Inflammatory macrophage treated with lipopolysaccharide for 4 hours (primary cell): Measurements from ENCODE around the gene BIVM.

Experiments used
- DNase-seq: peaks from one replicate; pipeline ENCODE4 v3.0.0-alpha.2; 2020

BIVM gene

GRCh38 chr13:102788683-102789082, 10.2 kb upstream of the BIVM start:
- no peak for DNase-seq

DNA sequence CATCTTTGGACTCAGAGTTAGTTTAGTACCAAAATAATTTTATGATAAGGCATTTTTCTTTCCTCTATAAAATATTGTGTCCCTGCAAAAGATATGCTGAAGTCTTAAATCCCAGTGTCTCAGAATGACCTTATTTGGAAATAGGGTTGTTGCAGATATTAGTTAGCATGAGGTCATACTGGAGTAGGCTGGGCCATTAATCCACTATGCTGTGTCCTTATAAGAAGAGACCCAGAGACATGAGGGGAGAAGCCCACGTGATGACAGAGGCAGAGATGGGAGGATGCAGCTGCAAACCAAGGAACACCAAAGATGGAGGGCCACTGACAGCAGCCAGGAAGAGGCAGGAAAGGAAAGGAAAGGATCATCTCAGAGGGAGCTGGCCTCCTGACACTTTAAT, 6.5 kb upstream of the BIVM start:
- no peak for DNase-seq

DNA sequence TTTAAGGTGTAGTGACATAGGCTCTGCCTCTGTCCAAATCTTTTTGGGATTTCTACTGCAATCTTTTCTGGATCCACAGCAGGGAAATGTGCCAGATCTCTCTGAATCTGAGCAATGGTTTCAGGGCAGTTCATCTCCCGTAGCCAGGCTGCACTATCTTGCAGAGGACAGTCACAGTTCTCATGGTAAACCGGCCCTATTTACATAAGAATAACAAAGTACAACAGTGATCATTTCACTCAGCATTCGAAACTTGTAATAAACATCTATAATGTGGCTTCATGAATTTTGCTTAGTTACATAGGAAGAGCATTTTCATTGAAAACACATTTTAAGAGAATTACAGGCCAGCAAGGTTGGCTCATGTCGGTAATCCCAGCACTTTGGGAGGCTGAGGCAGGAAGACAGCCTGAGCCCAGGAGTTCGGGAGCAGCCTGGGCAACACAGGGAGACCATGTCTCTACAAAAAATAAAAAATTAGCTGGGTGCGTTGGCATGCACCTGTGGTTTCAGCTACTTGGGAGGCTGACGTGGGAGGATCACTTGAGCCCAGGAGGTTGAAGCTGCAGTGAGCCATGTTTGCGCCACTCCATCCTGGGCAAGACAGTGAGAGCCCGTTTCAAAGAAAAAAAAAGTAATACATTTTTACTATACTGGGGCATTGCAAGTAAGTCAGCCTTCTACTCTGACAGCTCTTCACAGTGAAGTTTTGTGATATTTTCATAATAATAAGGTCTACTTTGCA, 5.1 kb upstream of the BIVM start:
- no peak for DNase-seq

- DNase-seq: peak; percentile 8
Measured at GRCh38 chr13:102799426-102800144, 666 bp downstream of the BIVM start.

DNA sequence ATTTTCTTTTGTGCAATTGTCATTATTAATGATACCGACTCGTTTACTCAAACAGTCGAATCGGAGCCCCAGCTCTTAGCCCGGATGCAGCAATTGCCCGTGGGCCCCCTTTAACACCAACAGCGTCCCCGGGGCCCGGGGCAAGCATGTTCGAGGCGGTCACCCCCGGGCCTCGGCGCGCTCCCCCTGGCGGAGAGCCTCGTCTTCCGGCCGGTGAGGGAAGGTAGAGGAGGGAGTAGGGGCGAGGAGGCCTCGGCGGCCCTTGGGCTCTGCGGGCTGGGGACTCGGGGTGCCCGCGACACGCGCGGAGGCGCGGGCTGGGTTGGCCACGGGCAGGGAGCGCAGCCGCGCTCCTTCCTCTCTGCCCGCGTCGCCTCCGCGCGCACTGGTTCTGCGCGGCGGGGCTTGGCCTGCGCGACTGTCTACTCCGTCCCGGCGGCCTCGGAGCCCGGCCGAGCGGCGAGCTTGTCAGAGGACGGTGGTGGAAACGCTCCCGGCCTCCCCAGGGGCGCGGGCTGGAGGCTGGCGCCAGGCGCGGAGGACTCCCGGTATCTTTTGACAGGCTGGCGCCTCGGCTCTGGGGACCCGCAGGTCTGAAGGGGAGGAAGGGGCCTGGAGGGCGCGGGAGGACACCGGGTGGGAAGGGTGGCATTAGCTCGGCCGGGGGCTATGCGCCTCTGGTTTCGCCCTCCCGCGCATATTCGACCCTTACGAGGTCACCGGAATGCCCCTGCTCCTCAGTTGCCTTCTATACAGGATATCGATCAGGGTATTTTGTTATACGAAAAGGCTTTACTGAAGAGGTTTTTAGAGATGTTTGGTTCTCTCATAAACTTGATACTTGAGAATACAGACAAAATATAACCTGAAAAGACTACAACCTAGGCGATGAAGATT, 1.5 kb downstream of the BIVM start:
- DNase-seq: peak; percentile 76

DNA sequence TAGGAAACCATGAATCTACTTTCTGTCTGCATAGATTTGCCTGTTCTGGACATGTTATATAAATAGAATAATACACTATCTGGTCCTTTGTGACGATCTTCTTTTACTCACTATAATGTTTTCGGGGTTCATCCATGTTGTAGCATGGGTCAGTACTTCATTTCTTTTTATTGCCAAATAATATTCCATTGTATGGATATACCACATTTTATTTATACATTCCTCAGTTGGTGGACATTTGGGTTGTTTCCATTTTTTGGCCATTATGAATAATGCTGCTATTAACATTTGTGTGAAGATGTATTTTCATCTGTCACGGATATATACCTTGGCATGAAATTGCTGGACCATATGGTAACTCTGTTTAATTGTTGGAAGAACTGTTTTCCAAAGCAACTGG, 6.8 kb downstream of the BIVM start:
- no peak for DNase-seq

GRCh38 chr13:102807699-102808098, 8.8 kb downstream of the BIVM start:
- DNase-seq: no peak

GRCh38 chr13:102812611-102813287, 13.8 kb downstream of the BIVM start:
- no peak for DNase-seq

DNA sequence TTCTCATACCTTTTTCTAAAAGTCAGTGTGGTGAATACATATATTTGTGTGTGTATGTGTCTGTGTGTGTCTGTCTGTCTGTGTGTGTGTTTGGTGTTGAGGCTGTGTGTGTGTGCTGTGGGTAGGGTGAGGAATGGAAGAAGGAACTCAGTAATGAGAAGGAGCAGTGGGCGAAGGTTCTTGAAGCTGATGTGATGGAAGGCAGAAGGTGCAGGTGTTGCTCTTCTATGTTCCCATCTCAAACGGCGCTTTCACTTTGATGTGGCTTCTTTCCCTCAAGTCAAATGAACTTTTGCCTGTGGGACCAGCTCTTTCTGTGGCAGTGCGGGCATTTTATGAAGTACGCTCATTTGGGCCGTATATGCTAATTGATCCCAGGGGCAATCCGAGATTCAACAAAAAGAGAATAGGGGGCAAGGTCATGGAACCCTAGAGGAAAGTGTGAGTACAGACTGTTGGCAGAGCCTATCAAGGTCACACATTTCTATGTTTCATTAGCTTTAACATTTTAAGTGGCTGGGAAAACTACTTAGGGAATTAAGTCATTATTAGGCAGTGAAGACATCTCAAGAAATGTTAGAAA, 15.2 kb downstream of the BIVM start:
- DNase-seq: no peak

GRCh38 chr13:102814793-102815192, 15.9 kb downstream of the BIVM start:
- DNase-seq: no peak

- no peak for DNase-seq
Measured at GRCh38 chr13:102815788-102816187, 16.9 kb downstream of the BIVM start.

GRCh38 chr13:102816708-102817107, 17.8 kb downstream of the BIVM start:
- no peak for DNase-seq

- no peak for DNase-seq
Measured at GRCh38 chr13:102817241-102817640, 18.3 kb downstream of the BIVM start.

GRCh38 chr13:102817907-102818306, 19.0 kb downstream of the BIVM start:
- no peak for DNase-seq

DNA sequence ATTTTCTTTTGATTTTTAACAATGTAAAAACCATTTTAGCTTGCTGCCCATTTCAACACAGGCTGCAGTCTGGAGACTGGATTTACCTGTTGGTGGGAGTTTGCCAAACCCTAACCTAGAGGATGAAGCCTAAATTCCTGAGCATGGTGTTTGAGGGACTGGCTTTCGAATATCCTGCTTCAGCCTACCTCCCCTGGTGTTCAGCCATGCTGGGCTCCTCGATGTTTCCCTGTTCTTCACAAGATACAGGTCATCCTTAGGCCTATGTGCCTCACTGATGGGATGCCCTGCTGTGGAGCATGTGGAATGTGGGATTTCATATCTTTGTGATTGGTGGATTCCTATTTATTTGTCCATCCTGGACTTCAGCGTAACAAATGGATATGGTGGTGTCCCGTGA, 26.5 kb downstream of the BIVM start:
- DNase-seq: no peak

DNA sequence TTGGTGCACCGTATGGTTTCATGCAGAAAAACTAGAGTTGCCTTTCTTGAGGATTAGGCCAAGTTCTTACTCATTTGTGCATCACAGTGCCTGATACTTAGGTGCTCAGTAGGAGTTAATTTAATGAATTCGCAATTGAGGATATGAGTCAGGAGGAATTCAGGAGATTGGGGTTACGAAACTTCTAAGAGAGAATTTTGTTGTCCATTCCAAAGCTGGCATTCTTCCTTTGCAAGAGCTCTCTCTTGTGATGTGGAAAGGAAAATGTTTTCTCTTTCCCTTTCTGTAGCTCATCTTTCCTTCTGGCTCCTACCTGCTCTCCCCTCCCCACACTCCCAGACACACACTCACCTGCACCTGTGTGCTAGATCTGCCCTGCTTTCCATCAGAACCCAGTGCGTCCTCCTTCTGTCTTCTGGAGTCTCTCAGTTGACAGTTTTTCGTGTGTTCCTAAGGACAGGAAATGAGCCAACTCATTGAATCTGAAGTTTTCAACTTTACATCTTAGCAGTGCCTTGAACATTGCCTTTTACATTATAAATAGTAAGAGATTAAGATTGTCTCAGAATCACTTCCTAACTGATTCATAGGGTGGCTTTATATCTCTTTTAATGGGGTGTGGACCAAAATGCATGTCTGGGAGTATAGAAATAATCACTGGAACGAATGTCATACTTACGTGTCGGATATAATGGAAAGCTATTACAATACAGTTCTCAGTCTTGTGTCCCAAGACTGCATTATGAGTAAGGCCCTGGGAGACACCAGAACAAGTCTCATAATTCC, 27.2 kb downstream of the BIVM start:
- no peak for DNase-seq

DNA sequence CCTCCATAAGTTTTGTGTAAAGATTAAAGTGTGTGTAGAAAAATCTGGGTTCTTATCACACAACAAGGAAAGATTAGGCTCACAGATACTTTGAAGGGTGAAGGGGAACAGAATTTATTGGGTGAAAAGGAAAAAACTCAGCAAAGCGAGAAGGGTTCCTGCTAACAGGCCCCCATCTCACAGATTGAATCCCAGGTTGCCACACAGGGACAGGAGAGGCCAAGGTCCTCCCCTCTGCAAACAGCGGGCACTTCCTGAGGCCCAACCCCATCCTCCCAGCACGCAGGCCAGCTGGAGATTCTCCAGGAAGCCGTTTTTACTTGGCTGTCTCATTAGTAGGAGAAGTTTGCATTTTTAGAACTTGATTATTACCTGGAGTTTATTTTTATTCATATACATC, 31.7 kb downstream of the BIVM start:
- DNase-seq: no peak

DNA sequence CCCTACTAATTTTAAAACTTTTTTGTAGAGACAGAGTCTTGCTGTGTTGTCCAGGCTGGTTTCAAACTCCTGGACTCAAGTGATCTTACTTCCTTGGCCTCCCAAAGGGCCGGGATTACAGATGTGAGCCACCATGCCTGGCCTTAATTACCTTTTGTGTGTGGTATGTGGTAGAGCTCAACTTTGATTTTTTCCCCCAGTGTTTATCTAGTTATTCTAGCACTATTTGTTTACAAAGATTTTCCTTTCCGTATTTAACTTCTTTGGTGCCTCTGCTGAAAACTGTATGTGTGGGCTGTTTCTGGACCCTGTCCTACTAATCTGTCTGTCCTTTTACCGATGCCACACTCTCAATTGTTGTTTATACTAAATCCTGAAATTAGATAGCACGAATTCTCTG, 37.6 kb downstream of the BIVM start:
- DNase-seq: no peak

DNA sequence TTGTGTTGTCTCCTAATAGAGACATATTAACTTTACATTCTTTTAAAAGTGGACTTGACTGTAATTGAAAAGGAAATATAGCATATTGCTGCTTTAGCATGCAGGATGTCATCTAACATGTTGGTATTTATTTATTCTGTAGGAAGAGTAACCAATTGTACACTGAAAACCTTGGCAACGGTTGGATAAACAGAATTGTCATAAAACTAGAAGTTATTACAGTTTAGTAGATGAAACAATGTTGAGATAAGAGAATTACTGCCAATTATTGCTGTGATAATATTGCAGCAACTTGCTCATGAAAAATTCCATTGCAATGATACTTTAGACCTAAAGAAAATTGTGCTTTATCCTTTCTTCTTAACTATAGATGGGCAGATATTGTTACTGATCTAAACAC, 39.4 kb downstream of the BIVM start:
- no peak for DNase-seq

DNA sequence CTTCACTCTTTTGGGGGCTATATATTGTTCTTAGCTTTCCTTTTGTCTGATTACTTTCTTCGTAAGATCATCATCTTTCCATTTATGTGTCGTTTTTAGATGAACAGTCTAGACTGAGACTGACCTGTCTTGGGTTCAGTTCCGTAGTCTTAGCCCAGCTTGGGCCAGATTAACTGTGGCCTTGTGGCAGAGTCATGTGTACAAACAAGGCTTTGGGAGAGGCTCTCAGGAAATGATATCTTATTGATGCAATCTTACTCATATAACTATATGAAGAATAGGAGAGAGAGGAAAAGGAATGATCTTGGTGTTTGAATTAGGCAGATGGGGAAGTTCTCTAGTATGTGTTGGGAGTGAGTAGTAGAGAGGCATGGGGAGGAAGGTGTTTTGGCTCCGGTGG, 40.1 kb downstream of the BIVM start:
- no peak for DNase-seq

DNA sequence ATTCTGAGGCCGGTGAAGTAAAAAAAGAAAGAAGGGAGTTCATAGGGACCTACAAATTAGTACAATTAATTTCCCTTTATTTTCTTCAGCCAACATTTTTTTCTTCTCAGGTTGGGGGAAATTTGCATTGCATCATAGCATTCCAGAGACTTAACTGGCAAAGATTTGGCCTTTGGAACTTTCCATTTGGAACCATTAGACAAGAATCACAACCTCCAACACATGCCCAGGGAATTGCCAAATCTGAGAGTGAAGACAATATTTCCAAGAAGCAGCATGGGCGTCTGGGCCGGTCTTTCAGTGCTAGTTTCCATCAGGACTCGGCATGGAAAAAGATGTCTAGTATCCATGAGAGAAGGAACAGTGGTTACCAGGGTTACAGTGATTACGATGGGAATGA, 40.5 kb downstream of the BIVM start:
- no peak for DNase-seq

GRCh38 chr13:102845289-102845629, 46.3 kb downstream of the BIVM start:
- DNase-seq: no peak
